RWPE1 (cell line): Measurements from ENCODE around the gene DTWD1.

ENCODE experiments used
- CTCF ChIA-PET: fragments of 350-600 bp; sonication (Branson Sonifier 250); formaldehyde crosslinking; extraction: SDS; loops from one replicate; lab custom pipeline; 2021; lab: Yijun Ruan, JAX
- POLR2A ChIA-PET: fragments of 400-600 bp; formaldehyde crosslinking; extraction: SDS; loops from one replicate; lab custom pipeline; 2020; ENCODE audit warnings: antibody characterized with exemption; ENCODE audit not compliant: low non-redundant PET; lab: Yijun Ruan, JAX
- DNase-seq: peaks from one replicate; pipeline ENCODE4 v3.0.0; 2012; ENCODE audit warnings: low spot score
- H3K27ac ChIP-seq: fragments of 450-650 bp; 2 replicates; pipeline ENCODE4 v1.5.1; 2017
- CTCF ChIP-seq: fragments of 450-650 bp; conservative IDR thresholded peaks from 2 replicates; pipeline ENCODE4 v1.5.1; 2017; ENCODE audit warnings: low read depth, mild to moderate bottlenecking

The DTWD1 gene

GRCh38 chr15:49644364-49644794 lies 23.5 kb downstream of the DTWD1 start:
- CTCF ChIA-PET: no interaction called here
- no peak overlapping the region for H3K27ac ChIP-seq
- no peak for TF ChIP-seq CTCF
- POLR2A ChIA-PET: no interaction called here
- DNase-seq: no peak

GRCh38 chr15:49645277-49645676 lies 24.4 kb downstream of the DTWD1 start:
- CTCF ChIA-PET: no interaction called here

GRCh38 chr15:49645941-49646340 lies 25.1 kb downstream of the DTWD1 start:
- no peak for TF ChIP-seq CTCF
- H3K27ac ChIP-seq: no peak overlapping the region
- CTCF ChIA-PET: no interaction called here
- POLR2A ChIA-PET: no interaction called here
- peak; percentile 32 for DNase-seq

More at GRCh38 chr15:49645277-49645676, 24.4 kb downstream of the DTWD1 start:
- no peak overlapping the region for H3K27ac ChIP-seq
- TF ChIP-seq CTCF: no peak
- POLR2A ChIA-PET: no interaction called here
- no peak for DNase-seq

GRCh38 chr15:49646891-49647290 lies 26.0 kb downstream of the DTWD1 start:
- DNase-seq: no peak
- TF ChIP-seq CTCF: no peak
- CTCF ChIA-PET: no interaction called here
- POLR2A ChIA-PET: no interaction called here
- H3K27ac ChIP-seq: no peak overlapping the region

GRCh38 chr15:49649987-49650386 lies 29.1 kb downstream of the DTWD1 start:
- no peak for TF ChIP-seq CTCF
- POLR2A ChIA-PET: no interaction called here
- CTCF ChIA-PET: no interaction called here

GRCh38 chr15:49650676-49651075 lies 29.8 kb downstream of the DTWD1 start:
- CTCF ChIA-PET: no interaction called here

More at GRCh38 chr15:49649987-49650386, 29.1 kb downstream of the DTWD1 start:
- H3K27ac ChIP-seq: no peak overlapping the region
- no peak for DNase-seq

More at GRCh38 chr15:49650676-49651075, 29.8 kb downstream of the DTWD1 start:
- no peak for DNase-seq
- POLR2A ChIA-PET: no interaction called here
- no peak for TF ChIP-seq CTCF
- H3K27ac ChIP-seq: no peak overlapping the region
